IPS-15b (cell line): ENCODE measurements around the gene TMEM207.

Source experiments
- H3K27me3 ChIP-seq: one replicate; pipeline ENCODE4 v1.6.1; 2013; ENCODE audit warnings: low read length; ENCODE audit not compliant: control insufficient read depth, insufficient read depth
- H3K36me3 ChIP-seq: one replicate; pipeline ENCODE4 v1.6.1; 2013; ENCODE audit warnings: low read length; ENCODE audit not compliant: control insufficient read depth, insufficient read depth
- H3K4me1 ChIP-seq: one replicate; pipeline ENCODE4 v1.6.1; 2013; ENCODE audit warnings: mild to moderate bottlenecking, low read length; ENCODE audit not compliant: control insufficient read depth, insufficient read depth
- H3K4me3 ChIP-seq: one replicate; pipeline ENCODE4 v1.5.1; 2013; ENCODE audit warnings: low read depth, low read length
- H3K9ac ChIP-seq: one replicate; pipeline ENCODE4 v1.6.1; 2013; ENCODE audit warnings: low read depth, mild to moderate bottlenecking, low read length
- H3K9me3 ChIP-seq: one replicate; pipeline ENCODE4 v1.6.1; 2013; ENCODE audit warnings: mild to moderate bottlenecking, low read length; ENCODE audit not compliant: control insufficient read depth, insufficient read depth

TMEM207 gene

DNA sequence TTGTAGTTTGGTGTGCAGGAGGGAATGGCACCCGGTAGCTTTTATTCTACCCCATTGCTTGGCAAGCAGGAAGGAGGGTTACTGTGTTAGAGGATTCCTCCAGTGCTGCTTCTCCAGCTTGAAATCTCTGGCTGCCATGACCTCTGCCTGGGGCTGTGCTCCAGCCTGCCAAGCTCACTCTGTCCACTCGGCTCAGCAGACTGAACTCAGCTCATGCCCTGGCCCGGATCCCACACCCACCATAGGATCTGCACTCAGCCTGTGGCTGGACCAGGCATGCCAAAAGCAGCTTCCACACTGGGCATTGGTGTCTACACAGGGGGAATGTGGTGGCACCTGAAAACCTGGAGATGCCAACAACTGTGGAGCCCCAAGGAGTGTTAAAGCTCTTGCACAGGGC lies 35.4 kb downstream of the TMEM207 start:
- Histone ChIP-seq H3K27me3 (no peaks in the 10 kb centered on the region), H3K4me3 (no peak overlapping the region)

DNA sequence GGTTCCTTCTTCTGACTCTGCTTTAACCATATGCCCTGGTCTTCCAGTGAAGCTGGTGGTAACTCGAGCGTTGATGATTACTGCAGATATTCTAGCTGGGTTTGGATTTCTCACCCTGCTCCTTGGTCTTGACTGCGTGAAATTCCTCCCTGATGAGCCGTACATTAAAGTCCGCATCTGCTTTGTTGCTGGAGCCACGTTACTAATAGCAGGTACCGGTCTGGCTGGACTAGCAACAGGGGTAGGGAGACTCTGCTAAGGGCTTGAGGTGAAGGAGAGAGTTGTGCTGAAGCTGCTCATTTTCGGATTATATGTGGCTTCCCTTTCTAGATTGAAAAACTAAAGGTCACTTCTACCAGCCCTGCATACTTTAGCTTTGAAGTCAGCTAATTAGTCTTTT lies 45.0 kb downstream of the TMEM207 start:
- H3K4me1 ChIP-seq = no peaks in the 10 kb centered on the region
- no peak overlapping the region for H3K9ac ChIP-seq
- H3K27me3 ChIP-seq = no peaks in the 10 kb centered on the region
- no peaks in the 10 kb centered on the region for H3K36me3 ChIP-seq
- no peak overlapping the region for H3K4me3 ChIP-seq
- H3K9me3 ChIP-seq = no peaks in the 10 kb centered on the region

More for the DNA sequence above, 35.4 kb downstream of the TMEM207 start:
- H3K9me3 ChIP-seq = no peaks in the 10 kb centered on the region
- no peak overlapping the region for H3K9ac ChIP-seq
- H3K4me1 ChIP-seq = no peaks in the 10 kb centered on the region
- no peaks in the 10 kb centered on the region for H3K36me3 ChIP-seq

GRCh38 chr3:190401963-190402362 lies 47.7 kb downstream of the TMEM207 start:
- H3K27me3 ChIP-seq = no peaks in the 10 kb centered on the region
- H3K4me1 ChIP-seq = no peaks in the 10 kb centered on the region
- no peaks in the 10 kb centered on the region for H3K9me3 ChIP-seq
- H3K36me3 ChIP-seq = no peaks in the 10 kb centered on the region
- H3K9ac ChIP-seq = no peak overlapping the region
- H3K4me3 ChIP-seq = no peak overlapping the region

DNA sequence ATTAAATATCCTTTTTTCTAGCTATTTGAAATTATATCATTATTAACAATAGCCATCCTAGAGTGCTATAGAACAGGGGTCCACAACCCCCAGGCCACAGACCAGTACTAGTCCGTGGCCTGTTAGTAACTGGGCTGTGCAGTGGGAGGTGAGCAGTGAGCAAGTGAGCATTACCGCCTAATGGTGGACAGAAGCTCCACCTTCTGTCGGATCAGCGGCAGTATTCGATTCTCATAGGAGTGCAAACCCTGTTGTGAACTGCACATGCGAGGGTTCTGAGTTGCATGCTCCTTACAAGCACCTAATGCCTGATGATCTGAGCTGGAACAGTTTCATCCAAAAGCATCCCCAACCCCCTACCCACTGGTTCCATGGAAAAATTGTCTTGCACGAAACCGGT lies 50.0 kb downstream of the TMEM207 start:
- H3K4me3 ChIP-seq = no peak overlapping the region
- H3K36me3 ChIP-seq = no peaks in the 10 kb centered on the region
- H3K9ac ChIP-seq = no peak overlapping the region
- no peaks in the 10 kb centered on the region for H3K4me1 ChIP-seq
- H3K27me3 ChIP-seq = no peaks in the 10 kb centered on the region
- H3K9me3 ChIP-seq = no peaks in the 10 kb centered on the region

GRCh38 chr3:190397889-190398288 lies 51.8 kb downstream of the TMEM207 start:
- Histone ChIP-seq H3K36me3 (no peaks in the 10 kb centered on the region), H3K9ac (no peak overlapping the region), H3K4me3 (no peak overlapping the region), H3K4me1 (no peaks in the 10 kb centered on the region), H3K9me3 (no peaks in the 10 kb centered on the region), H3K27me3 (no peaks in the 10 kb centered on the region)

DNA sequence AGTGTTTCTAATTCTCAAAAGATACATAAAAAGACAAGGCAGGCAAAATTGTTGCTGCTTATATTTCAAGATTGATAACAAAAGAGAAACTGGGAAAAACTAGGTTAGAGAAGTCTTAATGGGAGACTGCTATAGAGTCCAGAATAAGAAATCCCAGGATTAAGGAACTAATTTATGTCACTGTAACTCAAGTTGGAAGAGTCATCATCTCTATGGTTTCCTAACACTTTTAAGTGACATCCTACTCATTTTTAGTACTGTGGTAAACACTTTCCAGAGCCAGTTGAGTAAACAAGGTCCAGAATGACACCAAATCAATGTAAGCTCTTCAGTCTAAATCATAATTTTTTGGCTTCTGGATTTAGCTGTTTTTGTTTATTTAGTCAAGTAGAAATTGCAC lies 53.7 kb downstream of the TMEM207 start:
- H3K9ac ChIP-seq = no peak overlapping the region
- no peaks in the 10 kb centered on the region for H3K4me1 ChIP-seq
- no peaks in the 10 kb centered on the region for H3K27me3 ChIP-seq
- H3K9me3 ChIP-seq = no peaks in the 10 kb centered on the region
- H3K36me3 ChIP-seq = no peaks in the 10 kb centered on the region
- H3K4me3 ChIP-seq = no peak overlapping the region

GRCh38 chr3:190388703-190389102 lies 61.0 kb downstream of the TMEM207 start:
- H3K9me3 ChIP-seq = no peaks in the 10 kb centered on the region
- no peaks in the 10 kb centered on the region for H3K27me3 ChIP-seq
- H3K4me3 ChIP-seq = no peak overlapping the region
- no peak overlapping the region for H3K9ac ChIP-seq
- H3K36me3 ChIP-seq = no peaks in the 10 kb centered on the region
- no peaks in the 10 kb centered on the region for H3K4me1 ChIP-seq

GRCh38 chr3:190387578-190388213 lies 62.0 kb downstream of the TMEM207 start, which contains the start of gene CLDN16:
TSS of gene CLDN16 (plus strand) at chr3:190388163. CDS start at chr3:190388330, 167 bp downstream.
- H3K4me1 ChIP-seq = no peaks in the 10 kb centered on the region
- H3K36me3 ChIP-seq = no peaks in the 10 kb centered on the region
- no peak within 1 kb of the TSS for H3K4me3 ChIP-seq
- no peaks in the 10 kb centered on the region for H3K27me3 ChIP-seq
- H3K9me3 ChIP-seq = no peaks in the 10 kb centered on the region
- no peak within 1 kb of the TSS for H3K9ac ChIP-seq

DNA sequence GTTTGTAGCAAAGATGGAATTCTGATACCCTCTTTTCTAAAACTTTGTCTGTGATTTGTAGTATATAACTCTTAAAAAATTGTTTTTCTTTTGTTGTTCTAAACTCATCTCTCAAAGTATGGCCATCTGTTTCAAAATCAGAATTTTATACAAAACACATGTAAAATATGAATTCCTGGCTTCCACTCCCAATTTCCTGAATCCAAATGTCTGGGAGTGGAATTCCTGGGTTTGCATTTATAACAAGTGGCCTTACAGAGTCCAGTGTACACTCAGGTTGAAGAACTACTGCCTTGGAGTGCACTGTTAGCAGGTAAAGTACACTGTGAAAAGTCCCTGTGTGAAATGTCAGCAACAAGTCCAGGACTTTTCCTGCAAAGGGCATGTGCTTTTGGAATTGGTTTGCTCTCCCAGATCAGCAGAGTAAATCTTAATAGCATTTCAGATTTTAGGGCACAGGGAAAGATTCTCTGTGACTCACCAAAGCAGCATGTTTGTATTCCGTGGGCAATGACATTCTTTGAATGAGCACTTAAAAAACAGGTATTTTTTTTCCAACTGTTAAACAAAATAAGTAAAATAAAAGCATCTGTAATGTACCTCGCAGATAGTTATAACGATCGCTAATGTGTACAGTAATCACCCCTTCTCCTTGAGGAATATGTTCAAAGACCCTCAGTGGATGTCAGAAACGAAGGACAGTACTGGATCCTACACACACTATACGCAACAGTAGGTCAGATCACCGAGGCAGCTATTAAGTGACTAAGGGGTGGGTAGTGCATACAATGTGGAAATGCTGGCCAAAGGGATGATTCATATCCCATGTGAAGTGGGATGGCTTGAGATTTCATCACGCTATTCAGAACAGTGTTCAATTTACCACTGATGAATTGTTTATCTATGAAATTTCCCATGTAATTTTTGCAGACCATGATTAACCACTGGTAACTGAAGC lies 63.7 kb downstream of the TMEM207 start:
- H3K4me3 ChIP-seq = no peak overlapping the region
- no peak overlapping the region for H3K9ac ChIP-seq
- no peaks in the 10 kb centered on the region for H3K9me3 ChIP-seq
- H3K4me1 ChIP-seq = no peaks in the 10 kb centered on the region
- H3K27me3 ChIP-seq = no peaks in the 10 kb centered on the region
- no peaks in the 10 kb centered on the region for H3K36me3 ChIP-seq

- Histone ChIP-seq H3K4me1 (no peaks in the 10 kb centered on the region), H3K9ac (no peak overlapping the region), H3K9me3 (no peaks in the 10 kb centered on the region), H3K27me3 (no peaks in the 10 kb centered on the region), H3K36me3 (no peaks in the 10 kb centered on the region), H3K4me3 (no peak overlapping the region)
Measured at GRCh38 chr3:190384309-190384756, 65.4 kb downstream of the TMEM207 start.

DNA sequence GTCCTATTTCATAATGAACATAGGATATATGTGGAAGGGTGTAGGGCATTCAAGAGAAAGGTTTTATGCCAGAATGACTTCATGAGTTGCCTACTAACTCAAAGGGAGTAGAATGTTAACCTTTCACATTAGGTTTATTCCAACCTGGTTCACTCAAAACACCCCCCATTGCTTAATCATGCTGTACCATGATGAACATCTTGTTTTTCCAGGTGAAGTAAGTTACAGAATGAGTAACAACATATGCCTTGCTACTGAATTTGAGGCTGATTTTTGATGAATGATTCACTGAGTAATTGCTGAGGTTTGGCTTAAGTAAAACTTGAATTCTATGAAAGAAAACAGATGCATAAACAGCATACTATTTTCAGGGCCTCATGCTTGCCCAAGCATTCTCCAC lies 67.6 kb downstream of the TMEM207 start:
- Histone ChIP-seq H3K27me3 (no peaks in the 10 kb centered on the region), H3K4me1 (no peaks in the 10 kb centered on the region), H3K9me3 (no peaks in the 10 kb centered on the region), H3K9ac (no peak overlapping the region), H3K4me3 (no peak overlapping the region), H3K36me3 (no peaks in the 10 kb centered on the region)

- Histone ChIP-seq H3K4me1 (peaks cover 4% of the 10 kb centered on the region), H3K9me3 (no peaks in the 10 kb centered on the region)
Measured at GRCh38 chr3:190381441-190381840, 68.3 kb downstream of the TMEM207 start.

More at GRCh38 chr3:190381441-190381840, 68.3 kb downstream of the TMEM207 start:
- H3K36me3 ChIP-seq = no peaks in the 10 kb centered on the region
- no peaks in the 10 kb centered on the region for H3K27me3 ChIP-seq
- no peak overlapping the region for H3K4me3 ChIP-seq
- no peak overlapping the region for H3K9ac ChIP-seq
